ENCODE results near the gene TEX26. TPM values are rescaled to one million over a fixed set of nuclear protein-coding genes. Genes with fewer than 3 reads are reported as not detected.

TEX26 gene
- polyA plus RNA-seq, 3 donors = not detected

- Mint-ChIP-seq H3K4me1 (no peaks in the 10 kb centered on the region), H3K27ac (no peak overlapping the region), H3K9me3 (peaks cover 0 to 5% (median 0%) of the 10 kb centered on the region in 7 donors), H3K36me3 (no peaks in the 10 kb centered on the region), H3K27me3 (ENCODE audit: low read depth in 3 of 3) (peaks cover 5 to 9% (median 6%) of the 10 kb centered on the region in 3 donors), H3K4me3 (no peak overlapping the region)
- TF ChIP-seq, protein P1, sequence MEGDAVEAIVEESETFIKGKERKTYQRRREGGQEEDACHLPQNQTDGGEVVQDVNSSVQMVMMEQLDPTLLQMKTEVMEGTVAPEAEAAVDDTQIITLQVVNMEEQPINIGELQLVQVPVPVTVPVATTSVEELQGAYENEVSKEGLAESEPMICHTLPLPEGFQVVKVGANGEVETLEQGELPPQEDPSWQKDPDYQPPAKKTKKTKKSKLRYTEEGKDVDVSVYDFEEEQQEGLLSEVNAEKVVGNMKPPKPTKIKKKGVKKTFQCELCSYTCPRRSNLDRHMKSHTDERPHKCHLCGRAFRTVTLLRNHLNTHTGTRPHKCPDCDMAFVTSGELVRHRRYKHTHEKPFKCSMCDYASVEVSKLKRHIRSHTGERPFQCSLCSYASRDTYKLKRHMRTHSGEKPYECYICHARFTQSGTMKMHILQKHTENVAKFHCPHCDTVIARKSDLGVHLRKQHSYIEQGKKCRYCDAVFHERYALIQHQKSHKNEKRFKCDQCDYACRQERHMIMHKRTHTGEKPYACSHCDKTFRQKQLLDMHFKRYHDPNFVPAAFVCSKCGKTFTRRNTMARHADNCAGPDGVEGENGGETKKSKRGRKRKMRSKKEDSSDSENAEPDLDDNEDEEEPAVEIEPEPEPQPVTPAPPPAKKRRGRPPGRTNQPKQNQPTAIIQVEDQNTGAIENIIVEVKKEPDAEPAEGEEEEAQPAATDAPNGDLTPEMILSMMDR (IDR thresholded peaks at IDR 0.05) = no peak
- Histone ChIP-seq H3K9me3 (replicated peaks in 1 of 2; ENCODE audit: control insufficient read depth in 1 of 2, insufficient read depth in 1 of 2, low read length in 2 of 2) (no peaks in the 10 kb centered on the region), H2AFZ (ENCODE audit: insufficient read depth, low read depth, low read length, poor library complexity, severe bottlenecking) (no peak overlapping the region), H3K4me1 (ENCODE audit: control insufficient read depth in 1 of 2, insufficient read depth in 2 of 2, low read length in 2 of 2) (no peaks in the 10 kb centered on the region), H3K9ac (ENCODE audit: insufficient read depth, low read length, poor library complexity, severe bottlenecking) (no peak overlapping the region), H3K36me3 (replicated peaks in 1 of 2; ENCODE audit: control insufficient read depth in 1 of 2, insufficient read depth in 2 of 2, low read length in 2 of 2) (no peaks in the 10 kb centered on the region), H3K27ac (ENCODE audit: low read depth in 1 of 2, low read length in 2 of 2) (no peak overlapping the region), H3K4me2 (replicated peaks; ENCODE audit: extremely low read depth, low read length, poor library complexity, severe bottlenecking) (no peak overlapping the region), H4K20me1 (ENCODE audit: insufficient read depth, low read length) (no peaks in the 10 kb centered on the region), H3K27me3 (ENCODE audit: control insufficient read depth in 2 of 2, insufficient read depth in 2 of 2, low read length in 2 of 2) (no peaks in the 10 kb centered on the region), H3K79me2 (ENCODE audit: insufficient read depth, low read length) (no peaks in the 10 kb centered on the region), H3K4me3 (replicated peaks in 1 of 3; ENCODE audit: low read depth in 2 of 3, low read length in 3 of 3) (no peak overlapping the region)
- no peak for DNase-seq
- WGBS (ENCODE audit: insufficient coverage) = 100% methylated on average over 1 of the region's 3 CpGs
- intact Hi-C loops (cut with micrococcal nuclease) = no loop called here
Measured at GRCh38 chr13:30985637-30986205, 53.3 kb downstream of the TEX26 start.

DNA sequence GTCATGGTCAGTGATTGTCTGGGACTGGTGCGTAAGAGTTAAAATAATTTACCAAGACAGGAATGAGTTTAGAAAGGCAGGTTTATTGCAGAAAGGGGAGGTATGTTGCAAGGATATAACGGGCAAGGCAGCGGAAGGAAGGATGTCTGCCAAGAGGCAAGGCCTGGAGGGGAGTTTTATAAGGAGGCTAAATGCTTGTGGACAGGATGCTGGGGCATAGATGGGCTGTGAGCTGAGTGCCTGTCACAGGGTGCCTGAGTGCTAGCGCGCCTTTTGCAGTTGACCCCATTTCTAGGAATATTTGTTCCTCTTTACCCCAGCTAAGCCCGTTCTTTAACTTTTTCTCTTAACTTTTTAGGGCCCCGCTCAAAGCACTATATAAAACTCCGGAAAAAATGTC, 58.7 kb downstream of the TEX26 start:
- Histone ChIP-seq H2AFZ (ENCODE audit: insufficient read depth, low read depth, low read length, poor library complexity, severe bottlenecking) (no peak overlapping the region), H3K9me3 (replicated peaks in 1 of 2; ENCODE audit: control insufficient read depth in 1 of 2, insufficient read depth in 1 of 2, low read length in 2 of 2) (no peaks in the 10 kb centered on the region), H3K4me1 (ENCODE audit: control insufficient read depth in 1 of 2, insufficient read depth in 2 of 2, low read length in 2 of 2) (no peaks in the 10 kb centered on the region), H3K36me3 (replicated peaks in 1 of 2; ENCODE audit: control insufficient read depth in 1 of 2, insufficient read depth in 2 of 2, low read length in 2 of 2) (no peaks in the 10 kb centered on the region), H3K27ac (ENCODE audit: low read depth in 1 of 2, low read length in 2 of 2) (no peak overlapping the region), H3K79me2 (ENCODE audit: insufficient read depth, low read length) (no peaks in the 10 kb centered on the region), H4K20me1 (ENCODE audit: insufficient read depth, low read length) (no peaks in the 10 kb centered on the region), H3K4me3 (replicated peaks in 1 of 3; ENCODE audit: low read depth in 2 of 3, low read length in 3 of 3) (no peak overlapping the region), H3K9ac (ENCODE audit: insufficient read depth, low read length, poor library complexity, severe bottlenecking) (no peak overlapping the region), H3K4me2 (replicated peaks; ENCODE audit: extremely low read depth, low read length, poor library complexity, severe bottlenecking) (no peak overlapping the region), H3K27me3 (ENCODE audit: control insufficient read depth in 2 of 2, insufficient read depth in 2 of 2, low read length in 2 of 2) (no peaks in the 10 kb centered on the region)
- no peak overlapping the region for H3K4me3 Mint-ChIP-seq
- no peaks in the 10 kb centered on the region for H3K4me1 Mint-ChIP-seq
- WGBS (ENCODE audit: insufficient coverage) = 88% methylated on average over 6 of the region's 8 CpGs
- H3K9me3 Mint-ChIP-seq = peaks cover 0 to 5% (median 2%) of the 10 kb centered on the region in 7 donors
- H3K27me3 Mint-ChIP-seq (ENCODE audit: low read depth in 3 of 3) = peaks cover 2 to 9% (median 7%) of the 10 kb centered on the region in 3 donors
- TF ChIP-seq, protein P1 (IDR thresholded peaks at IDR 0.05) = no peak
- intact Hi-C loops (cut with micrococcal nuclease) = no loop called here
- no peak overlapping the region for H3K27ac Mint-ChIP-seq
- H3K36me3 Mint-ChIP-seq = no peaks in the 10 kb centered on the region
- DNase-seq = no peak

All from CD14-positive monocyte (primary cell).